Measurements from ENCODE around the gene KCNH5.

KCNH5 gene

GRCh38 chr14:62687818-62688217, 357.4 kb downstream of the KCNH5 start:
- H3K27ac Mint-ChIP-seq = no peak overlapping the region
- no peak for TF ChIP-seq CTCF (IDR thresholded peaks at IDR 0.05; ENCODE audit: unreplicated experiment in 3 of 3)
- H3K4me1 Mint-ChIP-seq = no peaks in the 10 kb centered on the region
- no peak overlapping the region for H3K4me3 Mint-ChIP-seq
- no peaks in the 10 kb centered on the region for H3K36me3 Mint-ChIP-seq (ENCODE audit: low read depth)
- peaks cover 11% of the 10 kb centered on the region for H3K9me3 Mint-ChIP-seq
- H3K27me3 Mint-ChIP-seq (ENCODE audit: low read depth) = no peaks in the 10 kb centered on the region

DNA sequence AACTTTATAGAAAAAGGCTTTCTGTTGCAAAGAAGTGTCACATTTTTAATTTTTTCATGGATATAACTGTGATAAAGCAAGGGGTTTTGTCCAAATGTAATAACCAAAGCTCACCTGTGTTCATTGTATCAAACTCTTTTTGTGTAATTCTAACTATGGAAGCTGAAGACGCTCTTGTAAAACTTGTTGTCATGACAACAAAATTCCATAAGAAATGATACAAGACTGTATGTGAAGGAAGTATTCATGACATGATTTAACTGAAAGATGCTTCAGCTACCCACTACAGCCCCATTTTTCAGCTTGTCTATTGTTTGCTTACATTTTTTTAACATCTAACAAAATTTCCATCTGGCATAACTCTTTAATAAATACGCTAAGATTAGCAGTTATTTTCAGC, 360.9 kb downstream of the KCNH5 start:
- no peak for TF ChIP-seq CTCF (IDR thresholded peaks at IDR 0.05; ENCODE audit: unreplicated experiment in 3 of 3)
- no peaks in the 10 kb centered on the region for H3K36me3 Mint-ChIP-seq (ENCODE audit: low read depth)
- no peak overlapping the region for H3K27ac Mint-ChIP-seq
- H3K27me3 Mint-ChIP-seq (ENCODE audit: low read depth) = peaks cover 4% of the 10 kb centered on the region
- peaks cover 9% of the 10 kb centered on the region for H3K9me3 Mint-ChIP-seq
- H3K4me3 Mint-ChIP-seq = no peak overlapping the region
- no peaks in the 10 kb centered on the region for H3K4me1 Mint-ChIP-seq

GRCh38 chr14:62682208-62682607, 363.1 kb downstream of the KCNH5 start:
- H3K4me3 Mint-ChIP-seq = no peak overlapping the region
- TF ChIP-seq CTCF (IDR thresholded peaks at IDR 0.05; ENCODE audit: unreplicated experiment in 3 of 3) = no peak

GRCh38 chr14:62674563-62675237, 370.6 kb downstream of the KCNH5 start:
- H3K36me3 Mint-ChIP-seq (ENCODE audit: low read depth) = no peaks in the 10 kb centered on the region
- no peak overlapping the region for H3K27ac Mint-ChIP-seq
- no peaks in the 10 kb centered on the region for H3K4me1 Mint-ChIP-seq
- no peaks in the 10 kb centered on the region for H3K27me3 Mint-ChIP-seq (ENCODE audit: low read depth)
- no peaks in the 10 kb centered on the region for H3K9me3 Mint-ChIP-seq
- no peak overlapping the region for H3K4me3 Mint-ChIP-seq
- no peak for TF ChIP-seq CTCF (IDR thresholded peaks at IDR 0.05; ENCODE audit: unreplicated experiment in 3 of 3)

More at GRCh38 chr14:62682208-62682607, 363.1 kb downstream of the KCNH5 start:
- H3K36me3 Mint-ChIP-seq (ENCODE audit: low read depth) = no peaks in the 10 kb centered on the region
- H3K9me3 Mint-ChIP-seq = no peaks in the 10 kb centered on the region
- H3K4me1 Mint-ChIP-seq = no peaks in the 10 kb centered on the region
- no peak overlapping the region for H3K27ac Mint-ChIP-seq
- H3K27me3 Mint-ChIP-seq (ENCODE audit: low read depth) = peaks cover 4% of the 10 kb centered on the region

- Mint-ChIP-seq H3K36me3 (ENCODE audit: low read depth) (no peaks in the 10 kb centered on the region), H3K27ac (no peak overlapping the region), H3K9me3 (no peaks in the 10 kb centered on the region), H3K4me1 (no peaks in the 10 kb centered on the region), H3K27me3 (ENCODE audit: low read depth) (no peaks in the 10 kb centered on the region), H3K4me3 (no peak overlapping the region)
- TF ChIP-seq CTCF (IDR thresholded peaks at IDR 0.05; ENCODE audit: unreplicated experiment in 3 of 3) = no peak
Measured at GRCh38 chr14:62673014-62673755, 372.1 kb downstream of the KCNH5 start.

All from nephron (organoid).